Natural killer cell (primary cell): ENCODE results near the gene AIDA. TPM values are rescaled to one million over a fixed set of nuclear protein-coding genes. Genes with fewer than 3 reads are reported as not detected.
A peak's percentile ranks its signal among the peaks of the same experiment; 100 is the strongest.

Source experiments
- ATAC-seq, 3 donors: fragments of 150-1000 bp in 2 of 3; fragments of 200-7000 bp in 1 of 3; cut with Tn5 transposase; 1 replicate in 1 of 3; 2 replicates in 2 of 3; pipeline ENCODE4 v1.10.0; 2021; ENCODE audit warnings: mild to moderate bottlenecking in 2 of 3, moderate library complexity in 2 of 3
- DNase-seq, 2 donors: peaks; one replicate each; pipeline versions ENCODE4 v3.0.0 to v3.0.0-alpha.2; 2013 to 2021; ENCODE audit warnings: mixed read lengths in 1 of 2
- H3K27ac ChIP-seq: one replicate; pipeline ENCODE4 v1.5.1; 2013; ENCODE audit warnings: mild to moderate bottlenecking, low read length
- H3K27me3 ChIP-seq: one replicate; pipeline ENCODE4 v1.6.1; 2013; ENCODE audit warnings: low read length; ENCODE audit not compliant: control insufficient read depth, insufficient read depth
- H3K36me3 ChIP-seq: one replicate; pipeline ENCODE4 v1.6.1; 2013; ENCODE audit warnings: low read length; ENCODE audit not compliant: control insufficient read depth, insufficient read depth
- H3K4me1 ChIP-seq: one replicate; pipeline ENCODE4 v1.6.1; 2013; ENCODE audit warnings: low read length; ENCODE audit not compliant: control insufficient read depth, insufficient read depth
- H3K4me3 ChIP-seq: one replicate; pipeline ENCODE4 v1.5.1; 2013; ENCODE audit warnings: low read length
- H3K9me3 ChIP-seq: one replicate; pipeline ENCODE4 v1.6.1; 2013; ENCODE audit warnings: low read length; ENCODE audit not compliant: control insufficient read depth, insufficient read depth
- H3K27ac Mint-ChIP-seq, 2 donors: one replicate each; pipeline ENCODE4 v1.8.0; 2022; ENCODE audit warnings: mild to moderate bottlenecking in 2 of 2, mixed read lengths in 2 of 2, moderate library complexity in 1 of 2
- H3K27me3 Mint-ChIP-seq, 2 donors: one replicate each; pipeline ENCODE4 v1.8.0; 2022; ENCODE audit warnings: low read depth in 2 of 2, mixed read lengths in 2 of 2
- H3K36me3 Mint-ChIP-seq: one replicate; pipeline ENCODE4 v1.8.0; 2022; ENCODE audit warnings: mixed read lengths
- H3K4me1 Mint-ChIP-seq, 2 donors: one replicate each; pipeline ENCODE4 v1.8.0; 2022; ENCODE audit warnings: mixed read lengths in 2 of 2
- H3K4me3 Mint-ChIP-seq: one replicate; pipeline ENCODE4 v1.8.0; 2022; ENCODE audit warnings: mild to moderate bottlenecking, moderate library complexity, mixed read lengths
- H3K9me3 Mint-ChIP-seq, 2 donors: one replicate each; pipeline ENCODE4 v1.8.0; 2022; ENCODE audit warnings: mixed read lengths in 2 of 2
- CTCF ChIP-seq: fragments of 200-600 bp; IDR thresholded peaks from one replicate; pipeline ENCODE4 v1.8.0; 2022; ENCODE audit warnings: antibody characterized with exemption
- WGBS: methylation state at CpG from one replicate; pipeline ENCODE4 v1.1.7; 2013; ENCODE audit warnings: missing lambda C conversion rate; ENCODE audit not compliant: insufficient coverage; 5-methylcytosine and 5-hydroxymethylcytosine counted together
- intact Hi-C: fragments of 100-400 bp; cut with micrococcal nuclease; formaldehyde crosslinking; loops from one replicate; pipeline ENCODE4 v1.14.2; 2022
- total RNA-seq, 4 donors: library from RNA; stranded (reverse); fragments of 120-200 nt in 1 of 4; gene quantifications; one replicate each; pipeline versions ENCODE4 v1.2.3 to v1.2.4, GENCODE V29; 2013 to 2022

Gene AIDA
- total RNA-seq, 3 donors from 2014 or later (not counting 1 experiment from before 2014, with no cell fraction given): 29.7 to 37.2 (median 33.7) TPM

- Histone ChIP-seq H3K9me3 (no peaks in the 10 kb centered on the region), H3K27me3 (no peaks in the 10 kb centered on the region), H3K4me1 (no peaks in the 10 kb centered on the region), H3K36me3 (peaks cover 78% of the 10 kb centered on the region), H3K4me3 (no peak overlapping the region), H3K27ac (no peak overlapping the region)
- no peak for ATAC-seq
- no peak for TF ChIP-seq CTCF
- WGBS: 67% methylated on average over 2 of the region's 3 CpGs
- Mint-ChIP-seq H3K4me1 (peaks cover 5 to 10% of the 10 kb centered on the region in 2 donors), H3K9me3 (no peaks in the 10 kb centered on the region), H3K27me3 (no peaks in the 10 kb centered on the region), H3K4me3 (no peak overlapping the region), H3K27ac (peak overlapping the region in 1 of 2 donors; percentile 41), H3K36me3 (peaks cover 36% of the 10 kb centered on the region)
- DNase-seq: no peak
- intact Hi-C loops: no loop called here
These were observed 20.2 kb upstream of the AIDA start for GRCh38 chr1:222732216-222733159.

DNA sequence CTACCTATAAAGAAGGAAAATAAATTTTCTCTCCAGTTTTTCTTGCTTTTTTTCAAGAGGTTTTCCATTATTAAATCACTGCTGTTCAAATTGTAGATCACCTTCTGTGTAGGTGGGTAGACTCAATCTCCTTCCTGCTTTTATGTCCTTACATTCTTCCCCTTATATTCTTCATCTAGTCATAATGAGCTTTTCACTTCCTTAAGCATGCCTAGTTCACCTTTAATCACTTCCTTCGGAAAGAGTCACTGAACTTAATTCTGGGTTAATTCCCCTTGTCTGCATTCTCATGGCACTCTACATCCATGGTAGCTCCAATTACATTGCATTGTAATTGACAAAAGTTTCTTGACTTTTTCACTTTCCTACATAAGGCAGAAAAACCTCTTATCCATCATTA lies 18.6 kb upstream of the AIDA start:
- Histone ChIP-seq H3K27me3 (no peaks in the 10 kb centered on the region), H3K36me3 (peaks cover 94% of the 10 kb centered on the region), H3K4me1 (no peaks in the 10 kb centered on the region), H3K4me3 (no peak overlapping the region), H3K27ac (no peak overlapping the region), H3K9me3 (no peaks in the 10 kb centered on the region)
- DNase-seq (no peak), ATAC-seq (no peak)
- peak overlapping the region in 1 of 2 donors; percentile 0 for H3K27ac Mint-ChIP-seq
- WGBS: 91% methylated on average over 1 of the region's 1 CpG
- H3K4me1 Mint-ChIP-seq: peaks cover 5 to 16% of the 10 kb centered on the region in 2 donors
- intact Hi-C loops: no loop called here
- H3K27me3 Mint-ChIP-seq: no peaks in the 10 kb centered on the region
- no peak overlapping the region for H3K4me3 Mint-ChIP-seq
- H3K9me3 Mint-ChIP-seq: no peaks in the 10 kb centered on the region
- no peak for TF ChIP-seq CTCF
- H3K36me3 Mint-ChIP-seq: peaks cover 42% of the 10 kb centered on the region

- Mint-ChIP-seq H3K27me3 (no peaks in the 10 kb centered on the region), H3K4me3 (no peak overlapping the region), H3K9me3 (no peaks in the 10 kb centered on the region), H3K4me1 (peaks cover 5 to 16% of the 10 kb centered on the region in 2 donors), H3K36me3 (peaks cover 50% of the 10 kb centered on the region), H3K27ac (peak overlapping the region in 1 of 2 donors; percentile 34)
- no peaks in the 10 kb centered on the region for H3K4me1 ChIP-seq
- ATAC-seq: no peak
- no peak overlapping the region for H3K4me3 ChIP-seq
- intact Hi-C loops: no loop called here
- no peak overlapping the region for H3K27ac ChIP-seq
- no peak for TF ChIP-seq CTCF
- no peaks in the 10 kb centered on the region for H3K9me3 ChIP-seq
- no peaks in the 10 kb centered on the region for H3K27me3 ChIP-seq
- DNase-seq: no peak
- peaks cover 93% of the 10 kb centered on the region for H3K36me3 ChIP-seq
- 100% methylated on average over 1 of the region's 1 CpG for WGBS
These were observed 16.5 kb upstream of the AIDA start for GRCh38 chr1:222728746-222729145.
